ENCODE measurements around the gene FKBP15.

DNA sequence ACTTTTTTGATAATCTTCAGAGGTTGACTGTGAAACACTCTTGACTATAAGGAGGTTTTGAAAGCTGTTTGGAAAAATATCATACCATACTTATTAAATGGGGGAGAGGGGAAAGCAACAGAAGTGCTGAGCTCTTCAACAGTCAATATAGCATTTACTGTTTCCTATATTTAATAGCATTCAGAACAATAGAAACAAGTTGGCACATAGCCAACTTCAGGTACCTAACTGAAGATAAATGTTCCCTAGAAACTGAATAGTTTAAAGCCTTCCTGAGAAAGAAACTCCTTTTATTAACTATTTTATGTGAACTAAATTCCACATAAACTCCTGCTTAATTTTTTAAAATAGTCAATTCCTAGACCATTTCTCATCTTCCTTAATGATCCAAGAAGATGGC, 26.6 kb upstream of the FKBP15 start:
- TF ChIP-seq POLR2A (IDR thresholded peaks at IDR 0.05; ENCODE audit: low read length) (no peak), GATA1 (IDR thresholded peaks at IDR 0.05; ENCODE audit: low read depth, low read length) (no peak)

All from erythroblast (primary cell).